CD4-positive, alpha-beta T cell treated with Interleukin-4 for 1 hour (primary cell): ENCODE measurements around the gene SERINC5.
"Not testable (repeated sequence)": the region's sequence is repeated elsewhere in the genome, so short reads cannot be mapped to it uniquely, and the experiment has no call there.

Experiments used
- DNase-seq, 2 donors: peaks; one replicate each; pipeline ENCODE4 v3.0.0-alpha.2; 2020 to 2022

The SERINC5 gene

DNA sequence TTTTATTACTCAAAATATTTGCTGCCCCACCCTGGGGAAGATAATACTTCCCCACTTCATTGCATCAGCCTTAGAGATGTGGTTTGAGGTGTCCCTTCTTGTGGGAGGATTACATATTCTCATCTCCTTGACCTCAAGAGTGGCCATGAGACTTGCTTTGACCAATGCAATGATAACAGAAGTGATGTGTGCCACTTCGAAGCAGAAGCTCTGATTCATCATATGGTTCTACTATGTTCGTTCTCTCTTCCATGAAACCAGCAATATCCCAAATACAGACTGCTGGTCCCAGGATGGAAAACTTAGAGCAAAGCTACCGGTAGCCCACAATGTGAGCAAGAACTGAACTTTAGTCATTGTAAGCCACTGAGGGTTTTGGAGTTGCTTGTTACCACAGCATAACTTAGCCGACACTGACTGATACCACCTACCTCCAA lies 128.7 kb downstream of the SERINC5 start:
- DNase-seq = peak in 1 of 2 donors; percentile 59

DNA sequence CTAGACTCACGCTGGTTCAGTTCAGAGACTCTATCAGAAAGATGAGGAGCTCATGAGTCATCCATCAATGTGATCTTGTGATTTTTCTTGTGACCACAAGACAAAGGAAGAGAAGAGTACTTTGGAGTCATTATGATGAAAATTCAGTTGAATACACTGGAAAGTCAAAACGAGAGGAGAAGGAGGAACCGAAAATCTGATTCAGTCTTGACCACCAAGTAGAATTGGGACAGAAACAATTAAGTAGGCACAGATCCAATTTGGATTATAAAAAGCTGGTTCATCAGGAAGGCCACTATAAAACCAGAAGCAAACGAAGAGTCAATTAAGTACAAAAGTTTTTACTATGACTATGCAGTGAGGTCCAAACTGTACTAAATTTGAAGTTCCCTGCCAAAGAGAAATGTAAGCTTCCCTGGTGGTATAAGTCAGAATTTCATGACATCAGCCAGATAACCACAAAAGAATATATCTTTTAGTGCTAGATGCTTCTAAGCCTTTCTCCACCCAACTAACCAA lies 129.8 kb downstream of the SERINC5 start:
- peak; percentile 29 to 59 for DNase-seq

DNA sequence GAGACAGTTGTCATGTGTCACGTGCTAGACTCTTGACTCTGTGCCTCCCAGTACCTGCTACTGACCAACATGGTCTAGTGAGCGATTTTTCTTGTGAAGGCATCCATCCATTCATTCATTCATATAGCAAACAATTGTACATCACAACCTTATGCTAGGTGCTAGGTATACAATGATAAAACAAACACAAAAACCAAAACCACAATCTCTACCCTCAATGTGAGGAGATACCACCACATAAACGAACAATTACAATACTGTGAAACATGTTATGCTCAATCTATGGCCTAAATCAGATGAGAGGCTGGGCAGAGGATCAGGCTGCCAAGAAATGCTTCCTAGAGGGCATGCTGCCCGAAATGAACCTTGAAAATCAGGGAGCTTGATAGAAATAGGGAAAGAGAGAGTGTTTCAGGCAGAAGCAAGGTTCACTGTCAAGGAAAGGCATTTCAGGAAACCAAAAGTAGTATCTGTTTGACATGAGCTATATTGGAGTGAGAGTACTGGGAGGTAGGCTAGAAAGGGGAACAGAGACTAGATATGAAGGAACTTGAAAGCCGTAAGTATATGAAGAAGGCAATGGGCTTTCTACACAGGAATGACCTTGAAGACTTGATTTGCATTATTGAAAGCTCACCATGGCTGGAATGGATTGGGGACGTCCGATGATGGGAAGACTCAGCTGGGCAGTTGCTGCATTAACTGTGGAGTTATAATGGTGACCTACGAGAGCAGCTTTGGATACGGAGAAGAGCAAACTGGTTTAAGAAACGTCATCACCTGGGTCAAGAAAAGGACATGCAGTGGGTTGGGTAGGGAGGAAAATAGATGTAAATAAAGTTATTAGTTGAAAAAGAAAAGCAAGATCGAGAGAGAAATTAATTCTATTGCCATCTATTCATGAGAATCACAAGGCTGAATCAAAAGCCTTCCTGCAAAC lies 130.6 kb downstream of the SERINC5 start:
- DNase-seq = no peak

DNA sequence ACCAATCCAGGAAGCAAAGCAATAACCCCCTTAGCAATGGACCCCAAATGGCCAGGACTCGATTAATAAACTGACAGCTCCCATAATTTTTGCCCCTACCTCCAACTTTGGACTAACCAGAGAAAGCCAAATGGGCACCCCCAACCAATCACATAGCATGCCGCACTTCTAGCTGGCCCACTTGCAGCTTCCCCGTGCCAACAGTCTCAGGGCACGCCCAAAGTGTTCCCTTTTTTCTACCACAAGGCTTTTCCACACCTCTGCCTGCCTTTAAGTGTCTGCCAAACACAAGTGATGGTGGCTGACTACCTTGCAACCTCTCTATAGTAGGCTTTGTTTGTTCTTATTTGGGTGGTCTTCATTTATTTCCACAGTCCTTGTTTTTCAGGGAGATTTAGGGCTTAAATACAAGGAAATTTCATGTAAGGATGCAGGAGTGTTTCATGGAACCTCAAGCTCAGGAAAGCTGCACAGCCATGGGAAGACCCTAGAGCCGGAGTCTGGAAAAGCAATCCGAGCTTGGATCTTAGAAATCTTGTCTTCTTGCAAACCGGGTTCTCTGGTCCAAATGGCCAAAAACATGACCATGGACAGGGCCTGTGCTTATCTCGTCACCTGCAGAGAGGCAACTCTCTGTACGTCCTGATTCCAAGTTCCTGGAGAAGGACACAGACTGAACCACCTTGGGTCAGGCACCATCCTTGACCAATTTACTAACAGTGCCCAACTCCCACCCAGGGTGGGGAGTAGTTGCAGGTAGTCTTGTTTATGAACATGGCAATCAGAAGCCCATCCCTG lies 131.5 kb downstream of the SERINC5 start:
- no peak for DNase-seq

DNA sequence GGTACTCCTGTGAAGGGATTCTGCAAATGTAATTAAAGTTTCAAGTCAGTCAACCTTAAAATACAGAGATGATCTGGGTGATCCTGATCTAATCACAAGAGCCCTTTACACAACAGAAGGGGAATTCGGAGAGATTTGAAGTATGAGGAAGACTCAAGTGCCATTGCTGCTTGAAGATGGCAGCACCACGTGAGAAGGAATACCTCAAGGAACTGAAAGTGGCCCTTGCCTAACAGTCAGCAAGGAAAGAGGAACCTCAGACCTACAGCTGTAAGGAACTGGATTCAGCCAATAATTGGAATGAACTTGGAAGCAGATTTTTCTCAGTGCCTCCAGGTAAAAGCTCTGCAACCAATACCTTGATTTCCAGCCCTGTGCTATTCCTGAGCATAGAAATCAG lies 133.3 kb downstream of the SERINC5 start:
- DNase-seq = peak in 1 of 2 donors; percentile 63

DNA sequence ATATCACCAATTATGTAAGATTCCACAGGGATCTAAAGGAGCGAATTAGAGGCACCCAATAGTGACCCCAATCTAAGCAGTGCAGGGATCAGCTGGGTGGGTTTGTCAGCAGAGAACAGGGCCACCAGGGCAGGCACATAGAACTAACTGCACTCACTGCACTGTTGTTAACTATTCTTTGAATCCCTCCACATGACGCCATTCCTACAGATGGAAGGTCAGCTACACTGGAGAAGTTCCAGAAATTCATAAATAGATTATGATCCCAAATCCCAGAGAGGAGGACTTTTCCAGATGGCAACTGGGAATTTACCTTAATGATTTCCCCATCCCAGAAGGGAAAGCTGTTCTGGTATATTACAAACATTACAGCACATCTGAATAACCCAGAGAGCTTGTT lies 136.5 kb downstream of the SERINC5 start:
- DNase-seq = no peak

DNA sequence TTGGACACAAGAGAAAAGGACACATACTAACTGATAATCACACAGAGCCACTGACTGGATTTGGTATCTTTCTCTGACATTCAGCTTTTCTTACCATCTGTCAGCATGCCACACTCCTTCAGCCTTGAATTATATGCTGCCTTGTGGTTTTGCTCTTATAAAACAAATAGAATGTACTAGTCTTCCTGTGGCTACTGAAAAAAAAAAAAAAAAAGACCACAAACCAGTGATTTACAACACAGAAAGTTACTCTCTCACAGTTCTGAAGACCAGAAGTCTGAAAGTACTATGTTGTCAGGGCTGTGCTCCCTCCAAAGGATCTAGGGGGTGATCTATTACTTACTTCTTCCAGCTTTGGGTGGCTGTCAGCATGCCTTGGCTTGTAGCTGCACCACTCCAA lies 138.4 kb downstream of the SERINC5 start:
- DNase-seq = no peak

DNA sequence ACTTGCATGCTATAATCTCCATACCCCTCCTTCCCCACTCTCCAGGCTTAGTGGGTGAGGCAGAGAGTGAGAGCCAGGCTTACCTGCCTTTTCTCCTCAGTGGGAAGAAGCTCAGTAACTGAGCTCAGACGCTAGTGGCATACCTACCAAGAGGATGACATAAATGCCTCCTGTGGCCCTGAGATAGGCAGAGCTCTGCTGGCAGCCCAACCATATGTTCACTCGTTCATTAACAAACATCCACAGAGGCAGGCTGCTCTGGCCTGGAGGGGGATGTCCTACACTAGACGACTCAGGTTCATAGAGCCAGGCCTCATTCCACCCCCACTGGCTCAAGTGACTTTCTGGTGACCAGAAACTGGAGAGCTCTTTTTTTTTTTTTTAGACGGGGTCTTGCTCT lies 139.4 kb downstream of the SERINC5 start:
- no peak for DNase-seq

DNA sequence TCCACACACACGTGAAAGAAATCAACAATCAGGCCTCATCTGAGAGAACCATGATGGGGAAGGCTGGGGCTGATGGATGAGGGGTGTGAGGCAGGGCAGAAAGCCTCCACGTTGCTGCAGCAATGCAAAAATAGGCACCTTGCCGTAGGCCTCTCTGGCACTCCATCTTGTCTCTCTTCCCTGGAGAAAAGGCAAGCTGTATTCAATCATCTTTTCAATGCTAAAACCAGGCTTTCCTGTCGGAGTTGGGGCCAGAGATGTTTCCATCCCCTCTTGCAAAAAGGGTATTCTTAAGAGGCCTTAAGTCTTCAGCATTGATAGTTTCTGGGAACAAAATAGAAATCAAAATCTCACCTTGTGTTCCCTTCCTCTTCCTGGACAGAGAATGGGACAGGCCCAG lies 139.8 kb downstream of the SERINC5 start:
- DNase-seq = no peak

DNA sequence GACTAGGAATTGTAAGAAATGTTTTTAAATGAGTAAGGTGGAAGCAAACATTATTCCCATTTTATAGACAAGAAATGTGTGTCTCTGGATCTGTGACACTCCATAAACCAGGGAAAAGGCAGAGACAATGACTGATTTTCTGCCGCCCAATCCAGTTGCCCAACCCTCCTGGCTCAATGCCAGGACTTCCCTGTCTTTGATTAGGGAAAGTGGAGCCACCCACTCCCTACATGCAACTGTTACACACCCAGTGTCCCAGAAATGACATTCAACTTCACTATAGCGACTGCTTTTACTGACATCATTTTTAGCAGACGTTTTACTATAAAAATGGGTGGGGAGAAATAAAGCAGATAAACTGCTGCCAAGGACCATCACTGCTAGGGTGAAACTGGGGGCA lies 141.0 kb downstream of the SERINC5 start:
- no peak for DNase-seq

DNA sequence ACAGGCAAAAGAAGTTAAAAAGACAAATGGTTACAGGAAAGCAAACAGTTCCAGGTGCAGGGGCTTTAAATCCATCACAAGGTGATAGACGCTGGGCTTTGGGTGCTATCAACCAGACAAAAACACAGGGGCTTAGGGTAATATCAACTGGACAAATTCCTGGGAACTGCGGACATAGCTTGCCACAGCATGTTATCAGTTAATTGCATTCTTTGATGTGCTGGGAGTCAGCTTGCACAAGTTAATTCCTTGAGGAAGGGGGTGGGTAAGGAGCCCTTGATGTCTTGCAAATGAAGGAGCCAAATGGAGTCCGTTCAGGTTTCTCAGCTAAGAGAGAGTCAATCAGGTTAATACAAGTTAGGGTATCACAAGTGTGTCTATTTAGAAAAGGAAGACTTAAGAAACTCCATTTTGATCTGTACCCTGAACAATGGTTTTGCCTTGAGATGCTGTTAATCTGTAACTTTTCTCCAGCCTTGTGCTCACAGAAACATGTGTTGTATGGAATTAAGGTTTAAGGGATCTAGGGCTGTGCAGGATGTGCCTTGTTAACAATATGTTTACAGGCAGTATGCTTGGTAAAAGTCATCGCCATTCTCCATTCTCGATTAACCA lies 144.4 kb downstream of the SERINC5 start:
- not testable (repeated sequence) for DNase-seq

DNA sequence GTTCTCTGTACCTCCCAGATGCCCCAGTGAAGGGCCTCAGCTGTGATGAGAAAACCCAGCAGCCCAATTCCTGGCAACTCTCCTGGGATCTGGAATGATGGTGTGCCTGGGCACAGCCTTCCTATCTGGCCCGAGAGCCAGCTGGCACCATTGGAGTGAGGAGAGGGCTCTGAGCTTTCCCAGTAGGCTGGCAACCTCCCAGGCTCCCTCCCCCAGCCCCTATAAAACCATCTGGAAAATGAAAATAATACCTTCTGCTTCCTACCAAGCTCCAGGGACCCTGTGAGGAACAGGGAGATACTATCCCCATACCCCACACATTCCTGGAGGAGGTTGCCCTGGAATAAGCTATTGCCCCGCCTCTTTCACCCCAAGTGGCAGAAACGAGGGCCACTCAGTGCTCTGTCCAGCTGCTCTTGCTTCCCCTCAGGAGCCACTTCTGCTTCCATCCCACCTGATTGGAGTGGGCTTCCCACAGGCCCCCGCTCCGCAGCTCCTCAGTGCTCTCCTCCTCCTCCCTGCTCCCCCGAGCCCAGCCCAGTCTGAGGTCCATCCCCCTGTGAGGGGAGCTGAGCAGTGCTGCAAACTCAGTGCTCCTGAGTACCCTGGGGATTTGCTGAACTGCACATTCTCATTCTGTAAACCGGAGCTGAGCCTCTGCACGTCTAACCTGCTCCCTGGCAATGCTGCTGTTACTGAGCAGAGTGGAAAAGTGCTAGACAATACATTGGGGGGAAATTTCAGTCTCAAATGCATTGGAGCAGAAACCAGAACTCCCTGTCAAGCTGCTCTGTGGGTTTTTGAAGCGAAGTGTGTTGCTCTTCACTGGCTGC lies 146.0 kb downstream of the SERINC5 start:
- no peak for DNase-seq

DNA sequence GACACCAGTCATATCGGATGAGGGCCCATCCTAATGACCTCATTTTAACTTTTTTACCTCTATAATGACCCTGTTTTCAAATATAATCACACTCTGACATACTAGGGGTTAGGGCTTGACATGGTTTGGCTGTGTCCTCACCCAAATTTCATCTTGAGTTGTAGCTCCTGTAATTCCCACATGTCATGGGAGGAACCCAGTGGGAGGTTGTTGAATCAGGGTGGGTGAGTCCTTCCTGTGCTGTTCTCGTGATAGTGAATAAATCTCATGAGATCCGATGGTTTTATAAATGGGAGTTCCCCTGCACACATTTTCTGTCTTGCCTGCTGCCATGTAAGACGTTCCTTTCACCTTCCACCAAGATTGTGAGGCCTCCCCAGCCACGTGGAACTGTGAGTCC lies 148.9 kb downstream of the SERINC5 start:
- DNase-seq = no peak

DNA sequence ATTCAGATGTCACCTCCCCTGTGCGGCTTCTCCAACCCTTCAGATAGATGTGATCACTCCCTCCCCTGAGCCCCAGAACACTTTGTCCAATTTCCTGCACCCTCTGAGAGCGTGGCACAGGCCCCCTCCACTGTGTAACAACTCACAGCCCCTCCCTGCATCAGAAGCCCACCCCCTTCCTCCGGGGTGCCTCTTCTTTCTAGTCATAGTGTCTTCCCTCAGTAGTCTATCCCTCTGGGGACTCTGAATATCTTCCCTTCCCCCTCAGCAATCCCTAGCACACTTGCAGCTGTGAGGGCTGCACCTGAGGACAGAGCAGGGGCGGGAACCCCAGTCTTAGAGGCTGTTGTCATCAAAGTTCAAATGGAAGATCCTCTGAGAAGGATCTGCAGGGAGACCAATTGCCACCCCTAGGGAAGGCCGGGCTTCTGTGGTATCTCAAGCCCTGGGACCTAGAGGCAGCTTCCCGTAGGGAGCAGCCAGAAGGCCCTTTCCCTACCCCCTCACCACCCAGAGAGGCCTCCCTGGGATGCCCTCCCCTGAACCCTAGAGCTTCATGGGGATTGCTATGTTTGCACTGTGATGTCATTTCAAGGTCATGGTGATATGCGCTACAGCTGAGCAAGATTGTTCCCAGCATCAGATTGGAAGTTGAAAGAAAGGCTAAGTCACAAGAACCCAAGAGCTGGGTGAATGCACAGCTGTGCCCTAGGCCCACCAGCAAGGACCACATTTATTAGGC lies 150.0 kb downstream of the SERINC5 start:
- DNase-seq = no peak

DNA sequence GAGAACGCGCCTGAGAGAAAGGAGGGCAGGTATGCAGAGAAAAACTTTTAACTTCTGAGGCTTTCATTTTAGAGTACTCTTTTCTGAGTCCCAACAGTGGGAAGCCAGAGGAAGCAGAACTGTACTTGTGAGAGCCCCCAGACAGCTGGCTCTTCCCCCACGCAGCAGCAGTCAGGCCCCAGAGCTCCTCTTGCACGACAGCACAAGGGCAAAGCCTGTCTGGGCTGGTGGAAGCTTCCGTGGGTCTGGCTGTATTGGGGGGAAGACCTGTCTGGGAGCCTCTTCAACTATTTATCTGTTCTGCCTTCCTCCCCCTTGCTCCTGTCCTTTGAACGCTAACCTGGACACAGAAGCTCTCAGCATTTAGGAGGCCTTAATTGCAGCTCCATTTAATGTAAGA lies 152.5 kb downstream of the SERINC5 start:
- no peak for DNase-seq

DNA sequence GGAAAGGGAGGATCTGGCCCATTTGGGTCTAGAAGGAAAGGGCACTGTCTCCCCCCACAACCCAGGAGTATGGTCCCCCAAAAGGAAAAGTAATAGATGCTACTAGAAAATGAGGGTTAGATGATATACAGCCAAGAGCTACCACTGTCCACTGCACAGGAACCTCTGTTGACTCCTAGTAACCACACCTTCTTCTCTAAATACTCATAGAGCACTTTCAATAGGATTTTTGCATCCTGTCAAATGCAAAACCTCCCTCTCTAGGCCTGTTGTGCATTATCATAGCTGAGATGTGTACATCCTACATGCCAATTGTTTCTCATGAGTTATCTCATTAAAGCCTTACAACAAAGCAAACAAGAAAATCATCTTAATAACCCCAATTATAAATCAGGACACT lies 153.9 kb downstream of the SERINC5 start:
- no peak for DNase-seq

DNA sequence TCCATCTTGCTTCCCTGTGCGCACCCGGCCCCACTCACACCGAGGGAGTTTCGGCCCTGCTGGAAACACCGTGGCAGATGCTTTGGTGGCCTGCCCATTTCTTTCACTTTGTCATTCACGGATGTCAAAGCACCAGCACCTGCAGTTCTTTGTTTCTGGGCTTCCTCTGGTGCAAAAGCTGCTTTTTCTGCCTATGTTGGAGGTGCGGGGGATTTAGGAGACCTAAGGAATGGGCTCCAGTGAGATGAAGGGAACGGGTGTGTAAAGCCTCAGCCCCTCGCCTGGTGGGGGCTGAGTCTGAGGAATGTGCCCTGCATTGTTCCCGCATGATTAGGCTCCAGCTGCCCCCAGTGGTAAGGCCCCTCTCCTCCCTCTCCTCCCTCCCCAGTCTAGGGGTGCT lies 158.4 kb downstream of the SERINC5 start:
- DNase-seq = no peak

DNA sequence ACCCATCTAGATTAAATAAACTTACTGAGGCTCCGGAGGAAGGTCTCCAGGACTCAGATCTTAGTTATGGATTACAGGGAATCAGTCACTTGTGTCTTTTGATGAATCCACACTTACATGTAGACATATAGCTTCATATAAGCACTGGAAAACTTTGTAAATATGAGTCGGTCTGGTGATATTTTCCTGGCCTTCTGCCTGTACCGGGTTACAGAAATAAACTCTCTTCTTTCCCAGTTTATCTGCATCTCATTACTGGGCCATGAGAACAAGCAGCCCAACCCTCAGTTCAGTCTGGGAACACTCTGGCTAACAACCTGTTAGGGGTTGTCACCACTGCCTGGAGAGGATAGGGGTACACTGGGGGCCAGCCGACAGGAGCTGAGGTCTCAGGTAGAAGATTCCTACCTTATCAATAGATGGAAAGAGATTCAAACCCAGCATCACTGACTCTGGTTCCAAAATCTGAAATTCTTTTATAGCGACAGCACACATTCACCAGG lies 161.6 kb downstream of the SERINC5 start:
- DNase-seq = no peak

DNA sequence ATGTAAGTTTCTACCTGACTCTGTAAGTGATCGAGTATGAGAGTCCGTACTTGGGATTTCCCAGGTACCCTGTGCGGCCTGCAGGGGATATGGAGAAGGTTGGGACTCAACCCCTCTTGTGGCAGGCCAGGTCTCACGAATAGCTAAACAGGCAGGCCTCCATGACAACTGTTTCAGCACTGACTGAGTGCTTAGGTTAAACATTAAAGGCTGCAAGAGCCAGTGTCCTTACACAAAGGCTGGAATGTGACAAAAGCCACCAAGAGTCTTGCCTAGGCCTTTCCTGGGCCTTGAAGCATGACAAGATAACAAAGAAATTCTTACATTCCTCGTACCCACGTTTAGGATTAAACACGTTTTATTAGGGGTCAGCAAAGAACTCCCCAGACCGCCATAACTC lies 162.1 kb downstream of the SERINC5 start:
- DNase-seq = no peak

DNA sequence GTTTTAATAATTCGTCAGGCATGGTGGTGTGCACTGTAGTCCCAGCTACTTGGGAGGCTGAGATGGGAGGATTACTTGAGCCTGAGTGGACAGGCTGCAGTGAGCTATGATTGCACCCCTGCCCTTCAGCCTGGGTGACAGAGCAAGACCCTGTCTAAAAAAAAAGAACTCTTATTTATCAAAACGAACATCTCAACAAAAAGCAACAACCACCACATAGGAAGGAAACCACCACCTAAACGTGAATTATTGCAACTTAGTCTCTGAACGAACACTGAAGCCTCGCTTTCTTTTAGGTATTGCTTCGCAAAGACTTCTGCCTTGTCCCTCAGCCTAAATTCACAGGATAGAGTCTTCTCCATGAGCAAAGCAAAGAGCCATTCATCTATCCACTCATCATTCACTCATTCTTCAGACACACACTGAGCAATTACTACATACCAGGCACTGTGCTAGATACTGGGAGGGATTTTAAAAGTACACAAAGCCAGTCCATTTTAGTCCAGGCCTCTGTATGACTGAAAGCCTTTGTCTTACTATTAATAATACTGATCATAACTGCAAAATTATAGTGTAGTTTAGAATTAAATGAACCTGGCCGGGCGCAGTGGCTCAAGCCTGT lies 163.3 kb downstream of the SERINC5 start:
- DNase-seq = no peak

DNA sequence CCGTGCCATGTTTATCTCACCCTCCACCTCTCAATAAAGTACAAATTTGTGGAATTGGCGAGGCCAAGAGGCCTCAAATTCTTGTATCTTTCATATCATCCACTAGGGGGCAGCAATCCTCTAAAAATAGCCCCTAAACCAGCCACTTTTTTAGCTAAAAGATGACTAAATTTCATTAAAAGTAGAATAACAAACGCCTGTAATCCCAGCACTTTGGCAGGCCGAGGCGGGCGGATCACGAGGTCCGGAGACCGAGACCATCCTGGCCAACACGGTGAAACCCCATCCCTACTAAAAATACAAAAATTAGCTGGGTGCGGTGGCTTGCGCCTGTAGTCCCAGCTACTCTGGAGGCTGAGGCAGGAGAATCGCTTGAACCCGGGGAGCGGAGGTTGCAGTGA lies 164.1 kb downstream of the SERINC5 start:
- DNase-seq = peak; percentile 34 to 78
